ENCODE data around the gene ARIH1. TPM values are rescaled to one million over a fixed set of nuclear protein-coding genes. Genes with fewer than 3 reads are reported as not detected.

The ARIH1 gene
- total RNA-seq, 1 experiment from 2014 or later, result 187 TPM

DNA sequence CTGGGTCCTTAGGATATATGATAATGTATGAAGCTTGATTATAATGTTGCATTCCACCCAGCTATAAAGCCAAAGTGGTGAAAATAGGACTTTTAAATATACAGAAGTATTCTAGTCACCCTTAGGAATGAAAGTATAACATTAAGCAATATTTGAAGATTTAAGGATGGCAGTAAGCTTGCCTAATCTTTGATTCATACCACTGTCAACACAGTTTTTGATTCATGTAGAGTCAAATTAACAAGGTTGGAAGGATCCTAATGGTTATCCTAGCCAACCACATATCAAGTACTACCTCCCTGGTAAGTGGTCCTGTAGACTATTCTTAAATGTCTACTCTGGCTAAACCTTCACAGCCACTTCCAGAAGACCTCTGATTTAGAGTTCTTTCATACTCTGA, 18.6 kb downstream of the ARIH1 start:
- Histone ChIP-seq H3K4me3 (ENCODE audit: low read depth, low read length, poor library complexity, severe bottlenecking) (no peak overlapping the region), H3K4me1 (ENCODE audit: insufficient read depth, low read length, poor library complexity, severe bottlenecking) (peaks cover 30% of the 10 kb centered on the region), H3K36me3 (ENCODE audit: insufficient read depth, low read length, poor library complexity, severe bottlenecking) (no peaks in the 10 kb centered on the region), H3K27me3 (replicated peaks; ENCODE audit: insufficient read depth, low read depth, low read length, poor library complexity) (no peaks in the 10 kb centered on the region), H3K27ac (ENCODE audit: low read depth, low read length, poor library complexity, severe bottlenecking) (no peak overlapping the region), H3K9me3 (ENCODE audit: low read depth, low read length, poor library complexity, severe bottlenecking) (no peaks in the 10 kb centered on the region)
- TF ChIP-seq, protein P1, sequence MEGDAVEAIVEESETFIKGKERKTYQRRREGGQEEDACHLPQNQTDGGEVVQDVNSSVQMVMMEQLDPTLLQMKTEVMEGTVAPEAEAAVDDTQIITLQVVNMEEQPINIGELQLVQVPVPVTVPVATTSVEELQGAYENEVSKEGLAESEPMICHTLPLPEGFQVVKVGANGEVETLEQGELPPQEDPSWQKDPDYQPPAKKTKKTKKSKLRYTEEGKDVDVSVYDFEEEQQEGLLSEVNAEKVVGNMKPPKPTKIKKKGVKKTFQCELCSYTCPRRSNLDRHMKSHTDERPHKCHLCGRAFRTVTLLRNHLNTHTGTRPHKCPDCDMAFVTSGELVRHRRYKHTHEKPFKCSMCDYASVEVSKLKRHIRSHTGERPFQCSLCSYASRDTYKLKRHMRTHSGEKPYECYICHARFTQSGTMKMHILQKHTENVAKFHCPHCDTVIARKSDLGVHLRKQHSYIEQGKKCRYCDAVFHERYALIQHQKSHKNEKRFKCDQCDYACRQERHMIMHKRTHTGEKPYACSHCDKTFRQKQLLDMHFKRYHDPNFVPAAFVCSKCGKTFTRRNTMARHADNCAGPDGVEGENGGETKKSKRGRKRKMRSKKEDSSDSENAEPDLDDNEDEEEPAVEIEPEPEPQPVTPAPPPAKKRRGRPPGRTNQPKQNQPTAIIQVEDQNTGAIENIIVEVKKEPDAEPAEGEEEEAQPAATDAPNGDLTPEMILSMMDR (conservative IDR thresholded peaks at IDR 0.05; ENCODE audit: low read depth, low read length), result no peak
- TF ChIP-seq EZH2 (IDR thresholded peaks at IDR 0.05; ENCODE audit: borderline replicate concordance, low read depth, low read length, poor library complexity, severe bottlenecking), result no peak
- CTCF ChIA-PET, result no interaction called here
- POLR2A ChIA-PET (ENCODE audit: low non-redundant PET), result interaction anchor here (0.6 kb wide), 1 partner anchor 106 kb away, joined by 3 read pairs; no protein-coding TSS in a partner anchor
- no TSS peak for BruUV-seq (replicated peaks)
- DNase-seq (ENCODE audit: low spot score), result no peak
- intact Hi-C loops (cut with micrococcal nuclease; ENCODE audit: unreplicated experiment), result no loop called here

DNA sequence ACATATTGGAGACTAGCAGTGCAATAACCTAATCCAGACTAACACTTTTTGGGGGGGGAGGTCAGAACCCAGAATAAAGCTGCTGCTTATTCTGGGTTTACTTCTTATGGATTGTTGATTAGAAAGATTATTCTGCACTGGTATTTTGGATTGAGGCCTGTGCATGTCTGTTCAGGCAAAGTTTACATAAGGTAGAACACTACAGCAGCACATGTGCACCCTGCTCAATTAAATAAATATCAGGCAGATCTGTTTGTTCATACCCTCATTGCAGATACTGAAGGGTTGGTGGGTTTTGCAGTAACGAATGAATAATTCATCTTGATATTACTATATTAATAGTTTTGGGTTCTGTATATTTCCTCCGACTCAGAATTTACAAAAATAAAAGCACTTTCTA, 19.1 kb downstream of the ARIH1 start:
- Histone ChIP-seq H3K4me3 (ENCODE audit: low read depth, low read length, poor library complexity, severe bottlenecking) (no peak overlapping the region), H3K36me3 (ENCODE audit: insufficient read depth, low read length, poor library complexity, severe bottlenecking) (no peaks in the 10 kb centered on the region), H3K27me3 (replicated peaks; ENCODE audit: insufficient read depth, low read depth, low read length, poor library complexity) (no peaks in the 10 kb centered on the region), H3K4me1 (ENCODE audit: insufficient read depth, low read length, poor library complexity, severe bottlenecking) (peaks cover 30% of the 10 kb centered on the region), H3K9me3 (ENCODE audit: low read depth, low read length, poor library complexity, severe bottlenecking) (no peaks in the 10 kb centered on the region), H3K27ac (ENCODE audit: low read depth, low read length, poor library complexity, severe bottlenecking) (no peak overlapping the region)
- CTCF ChIA-PET, result no interaction called here
- BruUV-seq (replicated peaks), result no TSS peak
- no peak for TF ChIP-seq EZH2 (IDR thresholded peaks at IDR 0.05; ENCODE audit: borderline replicate concordance, low read depth, low read length, poor library complexity, severe bottlenecking)
- TF ChIP-seq, protein P1 (conservative IDR thresholded peaks at IDR 0.05; ENCODE audit: low read depth, low read length), result no peak
- DNase-seq (ENCODE audit: low spot score), result no peak
- intact Hi-C loops (cut with micrococcal nuclease; ENCODE audit: unreplicated experiment), result no loop called here
- POLR2A ChIA-PET (ENCODE audit: low non-redundant PET), result interaction anchor here (0.6 kb wide), 1 partner anchor 105 kb away, joined by 3 read pairs; no protein-coding TSS in a partner anchor

- no peak overlapping the region for H3K4me3 ChIP-seq (ENCODE audit: low read depth, low read length, poor library complexity, severe bottlenecking)
- peaks cover 30% of the 10 kb centered on the region for H3K4me1 ChIP-seq (ENCODE audit: insufficient read depth, low read length, poor library complexity, severe bottlenecking)
- peaks cover 5% of the 10 kb centered on the region for H3K36me3 ChIP-seq (ENCODE audit: insufficient read depth, low read length, poor library complexity, severe bottlenecking)
- BruUV-seq (replicated peaks), result no TSS peak
- H3K27me3 ChIP-seq (replicated peaks; ENCODE audit: insufficient read depth, low read depth, low read length, poor library complexity), result no peaks in the 10 kb centered on the region
- TF ChIP-seq, protein P1 (conservative IDR thresholded peaks at IDR 0.05; ENCODE audit: low read depth, low read length), result no peak
- TF ChIP-seq EZH2 (IDR thresholded peaks at IDR 0.05; ENCODE audit: borderline replicate concordance, low read depth, low read length, poor library complexity, severe bottlenecking), result no peak
- no peaks in the 10 kb centered on the region for H3K9me3 ChIP-seq (ENCODE audit: low read depth, low read length, poor library complexity, severe bottlenecking)
- ChIA-PET CTCF (no interaction called here), POLR2A (ENCODE audit: low non-redundant PET) (interaction anchor here (0.6 kb wide), 1 partner anchor 15 kb away, joined by 5 read pairs; no protein-coding TSS in a partner anchor)
- H3K27ac ChIP-seq (ENCODE audit: low read depth, low read length, poor library complexity, severe bottlenecking), result no peak overlapping the region
- intact Hi-C loops (cut with micrococcal nuclease; ENCODE audit: unreplicated experiment), result no loop called here
- DNase-seq (ENCODE audit: low spot score), result no peak
Measured at GRCh38 chr15:72495007-72495406, 20.9 kb downstream of the ARIH1 start.

Measured in A673 (cell line).